Fibroblast of mammary gland (primary cell): ENCODE data around the gene ARHGAP26.

Experiments used
- DNase-seq: peaks from one replicate; pipeline ENCODE4 v3.0.0-alpha.2; 2010; ENCODE audit warnings: low read depth
- H3K4me3 ChIP-seq: 2 replicates; pipeline ENCODE4 v1.5.1; 2011; ENCODE audit warnings: low read depth, mild to moderate bottlenecking, low read length, moderate library complexity; ENCODE audit not compliant: control insufficient read depth
- TF ChIP-seq, protein P1 (sequence below): conservative IDR thresholded peaks from 2 replicates; pipeline ENCODE4 v1.5.1; 2011; ENCODE audit warnings: low read depth, low read length, inconsistent platforms; ENCODE audit not compliant: control insufficient read depth, insufficient read depth

ARHGAP26 gene

GRCh38 chr5:142771666-142772065, 1.5 kb downstream of the ARHGAP26 start:
- TF ChIP-seq, protein P1, sequence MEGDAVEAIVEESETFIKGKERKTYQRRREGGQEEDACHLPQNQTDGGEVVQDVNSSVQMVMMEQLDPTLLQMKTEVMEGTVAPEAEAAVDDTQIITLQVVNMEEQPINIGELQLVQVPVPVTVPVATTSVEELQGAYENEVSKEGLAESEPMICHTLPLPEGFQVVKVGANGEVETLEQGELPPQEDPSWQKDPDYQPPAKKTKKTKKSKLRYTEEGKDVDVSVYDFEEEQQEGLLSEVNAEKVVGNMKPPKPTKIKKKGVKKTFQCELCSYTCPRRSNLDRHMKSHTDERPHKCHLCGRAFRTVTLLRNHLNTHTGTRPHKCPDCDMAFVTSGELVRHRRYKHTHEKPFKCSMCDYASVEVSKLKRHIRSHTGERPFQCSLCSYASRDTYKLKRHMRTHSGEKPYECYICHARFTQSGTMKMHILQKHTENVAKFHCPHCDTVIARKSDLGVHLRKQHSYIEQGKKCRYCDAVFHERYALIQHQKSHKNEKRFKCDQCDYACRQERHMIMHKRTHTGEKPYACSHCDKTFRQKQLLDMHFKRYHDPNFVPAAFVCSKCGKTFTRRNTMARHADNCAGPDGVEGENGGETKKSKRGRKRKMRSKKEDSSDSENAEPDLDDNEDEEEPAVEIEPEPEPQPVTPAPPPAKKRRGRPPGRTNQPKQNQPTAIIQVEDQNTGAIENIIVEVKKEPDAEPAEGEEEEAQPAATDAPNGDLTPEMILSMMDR: no peak

DNA sequence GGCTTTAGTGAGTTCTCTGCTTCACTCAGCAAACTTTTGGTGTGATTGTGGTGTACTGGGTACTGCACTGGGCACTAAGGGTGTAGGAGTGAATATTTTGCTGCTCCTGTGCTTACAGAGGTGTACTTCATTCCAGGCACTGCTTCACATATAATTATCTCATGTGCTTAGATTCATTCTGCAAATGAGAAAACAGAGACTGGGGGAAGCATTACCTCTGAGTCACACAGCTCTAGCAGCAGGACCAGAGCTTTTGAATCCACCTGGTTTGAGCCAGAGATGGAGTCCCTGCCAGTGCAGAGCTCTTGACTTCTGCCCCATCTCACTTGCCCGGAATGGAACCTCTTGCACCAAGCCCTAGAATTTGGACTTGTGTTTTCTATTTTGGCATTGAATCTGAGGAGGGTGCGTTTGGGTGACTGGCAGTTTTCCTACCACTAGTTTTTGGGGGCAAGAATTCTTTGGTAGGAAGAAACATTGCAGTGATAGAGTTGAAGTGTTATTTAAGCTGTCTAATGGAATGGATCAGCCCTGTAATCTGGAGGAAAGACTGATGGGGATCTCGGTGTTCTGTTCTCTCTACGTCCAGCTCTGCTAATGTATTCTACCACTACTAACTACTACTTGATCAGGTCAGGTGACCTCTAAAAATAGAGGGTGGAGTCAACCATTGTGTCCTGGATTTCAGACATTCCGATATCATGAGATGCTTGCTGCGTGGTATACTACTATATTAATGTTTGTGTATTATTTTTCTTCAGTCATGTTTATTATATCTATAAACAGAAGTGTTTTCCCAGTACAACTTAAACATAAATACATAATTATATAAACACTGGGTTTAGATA, 2.5 kb downstream of the ARHGAP26 start:
- TF ChIP-seq, protein P1: no peak
- DNase-seq: no peak
- no peak overlapping the region for H3K4me3 ChIP-seq

More at GRCh38 chr5:142771666-142772065, 1.5 kb downstream of the ARHGAP26 start:
- DNase-seq: no peak
- peak overlapping the region; percentile 88 for H3K4me3 ChIP-seq

DNA sequence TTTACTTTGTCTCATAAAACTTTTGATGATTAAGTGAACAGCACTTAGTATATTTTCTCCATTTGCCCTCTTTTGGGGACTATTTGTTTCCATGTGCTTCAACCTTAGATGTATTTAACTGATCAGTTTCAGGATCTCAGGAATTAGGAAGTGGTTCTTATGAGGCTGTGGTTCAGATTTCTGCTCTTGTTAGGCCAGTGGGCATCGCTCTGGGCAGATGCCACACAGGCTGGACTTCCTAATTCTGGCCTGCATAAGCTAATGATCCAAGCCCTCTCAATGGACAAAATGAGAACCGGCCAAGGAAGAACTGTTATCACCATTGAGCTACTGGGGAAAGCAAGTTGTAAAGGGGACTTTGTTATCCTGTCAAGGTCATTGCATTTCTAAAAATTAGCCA, 6.9 kb downstream of the ARHGAP26 start:
- H3K4me3 ChIP-seq: no peak overlapping the region
- TF ChIP-seq, protein P1: no peak
- DNase-seq: no peak

GRCh38 chr5:142777850-142778249, 7.7 kb downstream of the ARHGAP26 start:
- TF ChIP-seq, protein P1: no peak
- DNase-seq: no peak
- H3K4me3 ChIP-seq: no peak overlapping the region

- no peak overlapping the region for H3K4me3 ChIP-seq
- TF ChIP-seq, protein P1: no peak
- no peak for DNase-seq
These were observed 9.1 kb downstream of the ARHGAP26 start for GRCh38 chr5:142779163-142779840.

DNA sequence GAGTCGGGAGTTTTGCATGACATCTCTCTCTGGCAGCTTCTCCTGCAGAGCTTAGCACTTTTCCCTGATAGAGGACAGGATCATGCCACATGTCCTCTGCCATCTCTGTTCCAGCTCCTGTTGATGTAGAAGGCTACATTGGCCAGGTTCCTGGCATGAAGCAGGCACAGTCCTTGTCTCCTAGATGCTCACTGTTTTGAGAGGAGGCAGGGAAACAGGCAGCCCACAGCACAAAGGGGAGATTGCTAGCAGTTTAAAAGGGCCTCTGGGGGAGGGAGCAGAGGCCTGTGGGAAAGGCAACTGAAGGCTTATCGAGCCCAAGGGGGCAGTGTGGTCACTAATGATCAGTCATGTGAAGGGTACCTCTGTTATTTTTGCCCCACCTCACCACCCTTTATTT, 10.7 kb downstream of the ARHGAP26 start:
- H3K4me3 ChIP-seq: no peak overlapping the region
- no peak for DNase-seq
- TF ChIP-seq, protein P1: no peak
